Upper lobe of left lung (tissue), 6 donors: ENCODE measurements around the gene FXYD4. TPM values are rescaled to one million over a fixed set of nuclear protein-coding genes. Genes with fewer than 3 reads are reported as not detected.
"Not testable (repeated sequence)": the region's sequence is repeated elsewhere in the genome, so short reads cannot be mapped to it uniquely, and the experiment has no call there.

ENCODE experiments used
- ATAC-seq, 2 donors: fragments of 200-7000 bp; cut with Tn5 transposase; one replicate each; pipeline ENCODE4 v1.9.1; 2022; ENCODE audit warnings: mild to moderate bottlenecking in 2 of 2, moderate library complexity in 2 of 2; ENCODE audit not compliant: low FRiP score in 2 of 2
- DNase-seq, 2 donors: peaks; one replicate each; pipeline ENCODE4 v3.0.0-alpha.2; 2019 to 2020
- H3K27ac ChIP-seq, 4 donors: fragments of 200-600 bp; sonication (generic); one replicate each; pipeline ENCODE4 v1.5.1; 2016 to 2019
- H3K27me3 ChIP-seq, 4 donors: fragments of 200-600 bp; sonication (generic); one replicate each; pipeline ENCODE4 v1.5.1; 2017 to 2019
- H3K36me3 ChIP-seq, 4 donors: fragments of 200-600 bp; sonication (generic); one replicate each; pipeline ENCODE4 v1.5.1; 2016 to 2019
- H3K4me1 ChIP-seq, 4 donors: fragments of 200-600 bp; sonication (generic); one replicate each; pipeline ENCODE4 v1.5.1; 2018 to 2019
- H3K4me3 ChIP-seq, 4 donors: fragments of 200-600 bp; sonication (generic); one replicate each; pipeline ENCODE4 v1.5.1; 2017 to 2019; ENCODE audit warnings: mild to moderate bottlenecking in 2 of 4, moderate library complexity in 1 of 4
- H3K9me3 ChIP-seq, 4 donors: fragments of 200-600 bp; sonication (generic); one replicate each; pipeline ENCODE4 v1.5.1; 2018 to 2019
- EP300 ChIP-seq, 4 donors: sonication (generic); formaldehyde crosslinking; IDR thresholded peaks; one replicate each; pipeline ENCODE4 v1.5.1; 2017; ENCODE audit warnings: antibody characterized with exemption in 4 of 4, control low read depth in 2 of 4
- POLR2A ChIP-seq, 4 donors: fragments of 450-650 bp; IDR thresholded peaks; one replicate each; pipeline ENCODE4 v1.5.1; 2016 to 2017; ENCODE audit warnings: antibody characterized with exemption in 4 of 4, mild to moderate bottlenecking in 2 of 4
- POLR2AphosphoS5 ChIP-seq, 2 donors: sonication (generic); formaldehyde crosslinking; IDR thresholded peaks; one replicate each; pipeline ENCODE4 v1.5.1; 2017; ENCODE audit warnings: antibody characterized with exemption in 2 of 2
- WGBS, 2 donors: methylation state at CpG; one replicate each; pipeline ENCODE4 v1.1.5; 2017 to 2018; 5-methylcytosine and 5-hydroxymethylcytosine counted together
- total RNA-seq, 6 donors: library from RNA; depleted of rRNA in 4 of 6; stranded (reverse); fragments of >200 nt in 4 of 6; gene quantifications; one replicate each; pipeline versions ENCODE4 v1.1.0 to v1.2.1, GENCODE V29; 2016 to 2021
- TF ChIP-seq, protein P1 (sequence below), 6 experiments: fragments of 450-650 bp in 4 of 6; fragments of 200-600 bp in 2 of 6; sonication (generic) in 2 of 6; IDR thresholded peaks; one replicate each; pipeline ENCODE4 v1.5.1; 2016 to 2019; ENCODE audit warnings: antibody characterized with exemption in 6 of 6
- donor health status: DM: no; HTN: no; CAD: no; lungs with moderate emphysema.
- donor health status: DM: no; HTN: yes; CAD: no; lungs with severe emphysema.

The FXYD4 gene
- total RNA-seq, 6 donors from 2014 or later, result 2.5 to 4.0 (median 2.7) TPM; not detected in 3

DNA sequence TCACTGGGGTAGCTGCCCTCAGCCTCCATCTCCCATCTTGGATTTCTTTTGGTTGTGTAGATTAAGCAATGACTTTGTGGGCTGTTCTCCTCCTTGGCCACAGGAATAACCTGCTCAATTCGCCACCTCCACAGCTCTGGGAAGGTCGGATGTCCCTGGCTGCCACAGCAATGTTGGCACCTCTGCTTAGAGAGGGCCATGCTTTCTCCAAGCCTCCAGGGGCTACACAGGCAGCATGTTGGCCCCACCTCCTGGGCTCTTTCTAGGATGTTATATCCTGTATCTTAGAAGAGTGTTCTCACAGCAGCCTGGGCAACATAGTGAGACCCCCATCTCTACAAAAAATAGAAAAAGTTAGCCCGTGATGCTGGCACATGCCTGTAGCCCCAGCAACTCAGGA, 35.4 kb upstream of the FXYD4 start:
- DNase-seq (no peak), ATAC-seq (no peak)
- Histone ChIP-seq H3K36me3 (no peaks in the 10 kb centered on the region), H3K27me3 (no peaks in the 10 kb centered on the region), H3K9me3 (no peaks in the 10 kb centered on the region), H3K27ac (peak overlapping the region in 3 of 4 donors; percentile 52 to 75 (median 65)), H3K4me3 (no peak overlapping the region), H3K4me1 (peaks cover 0 to 26% (median 10%) of the 10 kb centered on the region in 4 donors)
- 78 to 79% methylated on average over 3 of the region's 3 CpGs for WGBS, 2 donors
- TF ChIP-seq POLR2A (IDR thresholded peaks at IDR 0.05) (no peak), POLR2AphosphoS5 (IDR thresholded peaks at IDR 0.05) (no peak), EP300 (IDR thresholded peaks at IDR 0.05) (no peak)
- TF ChIP-seq, protein P1, sequence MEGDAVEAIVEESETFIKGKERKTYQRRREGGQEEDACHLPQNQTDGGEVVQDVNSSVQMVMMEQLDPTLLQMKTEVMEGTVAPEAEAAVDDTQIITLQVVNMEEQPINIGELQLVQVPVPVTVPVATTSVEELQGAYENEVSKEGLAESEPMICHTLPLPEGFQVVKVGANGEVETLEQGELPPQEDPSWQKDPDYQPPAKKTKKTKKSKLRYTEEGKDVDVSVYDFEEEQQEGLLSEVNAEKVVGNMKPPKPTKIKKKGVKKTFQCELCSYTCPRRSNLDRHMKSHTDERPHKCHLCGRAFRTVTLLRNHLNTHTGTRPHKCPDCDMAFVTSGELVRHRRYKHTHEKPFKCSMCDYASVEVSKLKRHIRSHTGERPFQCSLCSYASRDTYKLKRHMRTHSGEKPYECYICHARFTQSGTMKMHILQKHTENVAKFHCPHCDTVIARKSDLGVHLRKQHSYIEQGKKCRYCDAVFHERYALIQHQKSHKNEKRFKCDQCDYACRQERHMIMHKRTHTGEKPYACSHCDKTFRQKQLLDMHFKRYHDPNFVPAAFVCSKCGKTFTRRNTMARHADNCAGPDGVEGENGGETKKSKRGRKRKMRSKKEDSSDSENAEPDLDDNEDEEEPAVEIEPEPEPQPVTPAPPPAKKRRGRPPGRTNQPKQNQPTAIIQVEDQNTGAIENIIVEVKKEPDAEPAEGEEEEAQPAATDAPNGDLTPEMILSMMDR (IDR thresholded peaks at IDR 0.05), result no peak

DNA sequence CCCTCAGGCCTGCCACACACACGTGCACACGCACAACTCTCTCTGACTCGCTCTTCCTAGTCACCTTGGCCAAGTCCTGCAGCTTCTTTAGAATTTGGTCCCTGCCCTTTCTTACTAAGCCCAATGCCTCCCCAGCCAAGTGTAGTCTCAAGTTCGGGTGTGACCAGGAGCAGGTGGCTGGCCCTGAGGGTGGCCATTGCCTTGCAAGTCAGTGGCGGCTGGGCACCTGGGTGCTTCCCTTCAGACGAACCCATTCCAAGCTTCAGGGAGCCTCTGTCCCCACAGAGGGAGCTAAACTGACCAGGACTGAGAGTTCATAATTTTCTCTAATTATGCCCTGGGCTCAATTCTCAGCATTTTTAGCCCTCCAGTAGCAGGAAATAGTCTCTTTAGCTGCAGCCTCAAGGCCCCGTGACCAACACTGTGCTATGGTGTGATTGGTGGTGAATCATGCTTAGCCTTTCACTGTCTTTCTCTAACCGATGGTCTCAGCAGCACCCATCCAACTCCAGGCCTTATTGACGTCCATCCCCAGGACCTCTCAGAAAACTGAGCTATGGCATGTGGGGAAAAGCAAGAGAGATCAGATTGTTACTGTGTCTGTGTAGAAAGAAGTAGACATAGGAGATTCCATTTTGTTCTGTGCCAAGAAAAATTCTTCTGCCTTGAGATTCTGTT, 34.7 kb upstream of the FXYD4 start:
- no peaks in the 10 kb centered on the region for H3K36me3 ChIP-seq
- H3K4me3 ChIP-seq, result no peak overlapping the region
- H3K4me1 ChIP-seq, result peaks cover 0 to 26% (median 10%) of the 10 kb centered on the region in 4 donors
- no peaks in the 10 kb centered on the region for H3K9me3 ChIP-seq
- peak overlapping the region; percentile 27 to 75 (median 58) for H3K27ac ChIP-seq
- DNase-seq (no peak), ATAC-seq (peak; percentile 9 to 68)
- H3K27me3 ChIP-seq, result no peaks in the 10 kb centered on the region
- TF ChIP-seq, protein P1 (IDR thresholded peaks at IDR 0.05), result no peak
- TF ChIP-seq POLR2AphosphoS5 (IDR thresholded peaks at IDR 0.05), result no peak
- TF ChIP-seq POLR2A (IDR thresholded peaks at IDR 0.05), result no peak
- TF ChIP-seq EP300 (IDR thresholded peaks at IDR 0.05), result no peak
- 77 to 80% methylated on average over 7 to 9 of the region's 9 CpGs for WGBS, 2 donors

DNA sequence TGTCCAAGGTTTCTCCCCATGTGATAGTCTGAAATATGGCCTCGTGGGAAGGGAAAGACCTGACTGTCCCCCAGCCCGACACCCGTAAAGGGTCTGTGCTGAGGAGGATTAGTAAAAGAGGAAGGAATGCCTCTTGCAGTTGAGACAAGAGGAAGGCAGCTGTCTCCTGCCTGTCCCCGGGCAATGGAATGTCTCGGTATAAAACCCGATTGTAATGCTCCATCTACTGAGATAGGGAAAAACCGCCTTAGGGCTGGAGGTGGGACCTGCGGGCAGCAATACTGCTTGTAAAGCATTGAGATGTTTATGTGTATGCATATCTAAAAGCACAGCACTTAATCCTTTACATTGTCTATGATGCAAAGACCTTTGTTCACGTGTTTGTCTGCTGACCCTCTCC, 33.9 kb upstream of the FXYD4 start:
- not testable (repeated sequence) for DNase-seq, H3K27me3 ChIP-seq, ATAC-seq, H3K9me3 ChIP-seq, H3K4me3 ChIP-seq, H3K36me3 ChIP-seq
- H3K4me1 ChIP-seq, result peaks cover 0 to 26% (median 8%) of the 10 kb centered on the region in 4 donors
- H3K27ac ChIP-seq, result peak overlapping the region in 1 of 4 donors; percentile 48
- WGBS, 2 donors, result 36 to 44% methylated on average over 7 to 9 of the region's 9 CpGs

DNA sequence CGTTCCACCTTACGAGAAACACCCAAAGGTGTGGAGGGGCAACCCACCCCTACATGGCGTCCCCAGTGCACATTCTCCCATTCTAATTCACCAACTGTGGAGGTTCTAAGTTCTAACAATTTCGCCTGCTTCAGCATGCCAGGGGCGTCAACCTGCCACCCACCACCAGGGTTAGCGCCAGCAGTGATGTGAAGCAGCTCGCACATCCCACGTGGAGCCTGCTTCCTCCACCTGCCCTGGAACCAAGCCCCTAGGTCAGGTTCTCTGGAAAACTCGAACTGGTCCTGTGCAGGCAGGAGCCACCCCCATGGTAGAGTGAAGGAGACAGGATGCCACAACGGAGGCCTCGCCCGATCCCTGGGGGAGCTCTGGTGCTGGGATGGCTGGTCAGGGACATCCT, 33.3 kb upstream of the FXYD4 start:
- 86 to 90% methylated on average over 12 of the region's 12 CpGs for WGBS, 2 donors
- peaks cover 0 to 26% (median 8%) of the 10 kb centered on the region in 4 donors for H3K4me1 ChIP-seq
- DNase-seq, result no peak
- H3K27ac ChIP-seq, result no peak overlapping the region
- H3K27me3 ChIP-seq, result no peaks in the 10 kb centered on the region
- ATAC-seq, result no peak
- no peaks in the 10 kb centered on the region for H3K36me3 ChIP-seq
- H3K9me3 ChIP-seq, result no peaks in the 10 kb centered on the region
- no peak for TF ChIP-seq EP300 (IDR thresholded peaks at IDR 0.05)
- TF ChIP-seq, protein P1 (IDR thresholded peaks at IDR 0.05), result peak in 1 of 6 experiments; percentile 12
- H3K4me3 ChIP-seq, result no peak overlapping the region

DNA sequence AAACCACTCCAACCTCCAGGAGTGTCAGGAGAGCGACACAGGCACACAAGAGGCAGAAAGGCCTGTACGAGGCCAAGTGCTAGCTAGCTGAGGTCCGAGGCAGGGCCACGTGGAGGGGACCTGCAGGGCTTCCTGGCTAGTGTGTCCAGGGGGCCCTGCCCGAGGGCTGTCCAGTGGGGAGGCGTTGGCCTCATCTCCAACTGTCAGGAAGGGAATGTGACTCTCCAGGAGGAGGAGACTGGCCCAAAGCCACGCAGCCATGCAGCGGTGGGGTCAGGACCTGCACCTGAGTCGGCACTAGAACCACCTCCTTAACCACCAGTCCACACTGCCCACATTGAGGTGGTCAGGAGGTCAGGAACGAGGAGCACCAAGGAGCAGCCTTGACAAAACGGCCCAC, 32.3 kb upstream of the FXYD4 start:
- H3K4me3 ChIP-seq, result no peak overlapping the region
- H3K9me3 ChIP-seq, result no peaks in the 10 kb centered on the region
- no peak overlapping the region for H3K27ac ChIP-seq
- 58 to 61% methylated on average over 8 to 11 of the region's 11 CpGs for WGBS, 2 donors
- H3K36me3 ChIP-seq, result no peaks in the 10 kb centered on the region
- no peak for DNase-seq
- no peaks in the 10 kb centered on the region for H3K27me3 ChIP-seq
- ATAC-seq, result no peak
- H3K4me1 ChIP-seq, result peaks cover 0 to 26% (median 8%) of the 10 kb centered on the region in 4 donors
- TF ChIP-seq POLR2AphosphoS5 (IDR thresholded peaks at IDR 0.05) (no peak), POLR2A (IDR thresholded peaks at IDR 0.05) (no peak), EP300 (IDR thresholded peaks at IDR 0.05) (no peak)
- TF ChIP-seq, protein P1 (IDR thresholded peaks at IDR 0.05), result no peak
